Inflammatory macrophage (primary cell): ENCODE data around the gene ABCC9.

Experiments used
- DNase-seq, 2 donors: peaks; one replicate each; pipeline ENCODE4 v3.0.0-alpha.2; 2020 to 2022

Gene ABCC9

DNA sequence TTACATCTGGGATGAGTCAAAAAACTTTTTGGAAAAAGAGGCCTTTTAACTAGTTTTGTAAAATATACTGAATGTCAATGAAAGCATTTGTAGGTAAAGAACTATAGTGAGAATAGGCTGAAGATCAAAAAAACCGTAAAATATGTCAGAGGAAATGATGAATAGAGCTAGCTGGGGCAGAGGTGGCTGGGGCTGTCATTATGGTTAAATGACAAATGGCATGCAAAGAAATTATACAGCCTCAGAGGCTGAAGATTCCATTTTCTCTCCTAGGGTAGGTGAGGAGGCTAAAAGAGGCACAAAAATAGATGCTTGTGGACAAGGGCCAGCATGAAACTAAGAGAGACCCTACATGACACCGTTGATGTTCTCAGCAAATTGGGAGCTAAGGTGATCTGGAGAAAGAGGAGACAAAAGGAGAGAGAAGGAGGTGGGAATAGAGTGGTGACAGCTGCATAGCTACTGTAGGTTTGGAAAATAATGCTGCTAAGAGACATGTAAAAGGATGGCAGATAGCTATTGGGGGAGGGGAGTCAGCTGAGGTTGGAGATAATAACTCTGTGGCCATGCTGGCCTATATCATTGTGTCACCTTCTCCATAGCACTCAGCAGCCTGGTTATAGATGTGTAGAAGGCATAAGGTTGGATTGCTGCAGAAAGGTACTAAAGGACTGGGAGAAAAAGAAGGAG lies 63.8 kb downstream of the ABCC9 start:
- DNase-seq: no peak

DNA sequence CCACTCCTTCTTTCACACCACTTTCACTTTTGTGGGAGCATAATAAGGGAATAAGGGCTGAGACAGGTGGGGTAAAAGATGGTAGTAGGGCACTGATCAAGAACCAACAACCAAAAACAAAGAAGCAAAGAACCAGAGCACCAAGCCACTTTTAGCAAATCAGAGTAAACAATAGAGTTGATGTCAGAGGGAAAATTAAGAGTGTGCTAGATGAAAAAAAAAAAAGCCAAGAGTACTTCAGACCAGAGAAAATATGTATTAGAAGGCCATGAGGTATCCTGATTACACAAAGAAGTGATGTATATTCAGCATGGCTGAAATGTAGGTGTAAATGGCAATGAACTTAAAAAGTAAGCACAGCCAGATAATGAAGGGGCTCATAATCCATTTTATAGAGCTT lies 75.4 kb downstream of the ABCC9 start:
- DNase-seq: no peak

DNA sequence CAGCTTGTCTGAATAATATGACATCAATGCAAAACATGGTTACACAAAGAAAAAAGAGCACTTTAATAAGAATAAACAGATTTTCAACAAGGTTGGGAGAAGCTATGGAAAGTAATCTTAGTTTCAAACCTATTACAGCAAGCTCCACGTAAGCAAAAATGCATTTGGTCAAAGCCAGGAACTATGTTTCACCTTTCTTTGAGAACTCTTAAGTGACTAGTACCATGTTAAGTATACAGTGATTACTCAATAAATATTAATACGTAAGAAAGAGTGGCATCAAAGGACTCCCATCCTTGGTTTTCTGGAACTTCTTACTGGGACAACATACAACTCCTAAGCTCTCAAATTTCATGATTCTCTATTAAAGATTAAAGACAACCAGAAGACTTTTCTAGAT lies 80.7 kb downstream of the ABCC9 start:
- no peak for DNase-seq

DNA sequence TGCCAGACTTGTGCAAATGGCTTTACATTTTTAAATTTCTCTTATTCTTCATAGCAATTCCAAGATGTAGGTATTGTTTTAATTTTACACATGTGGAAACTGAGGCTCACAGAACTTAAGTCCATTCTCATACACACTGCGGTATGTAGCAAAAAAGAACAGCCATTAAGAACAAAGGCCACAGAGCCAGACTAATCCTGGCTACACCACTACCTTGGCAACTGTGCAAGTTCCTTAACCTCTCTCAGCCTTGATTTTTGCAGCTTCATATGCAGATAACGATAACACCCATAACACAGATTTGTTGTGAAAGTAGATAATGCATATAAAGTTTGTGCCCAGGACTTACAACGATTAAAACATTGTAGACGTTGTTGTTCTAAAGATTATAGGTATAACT lies 81.1 kb downstream of the ABCC9 start:
- no peak for DNase-seq

DNA sequence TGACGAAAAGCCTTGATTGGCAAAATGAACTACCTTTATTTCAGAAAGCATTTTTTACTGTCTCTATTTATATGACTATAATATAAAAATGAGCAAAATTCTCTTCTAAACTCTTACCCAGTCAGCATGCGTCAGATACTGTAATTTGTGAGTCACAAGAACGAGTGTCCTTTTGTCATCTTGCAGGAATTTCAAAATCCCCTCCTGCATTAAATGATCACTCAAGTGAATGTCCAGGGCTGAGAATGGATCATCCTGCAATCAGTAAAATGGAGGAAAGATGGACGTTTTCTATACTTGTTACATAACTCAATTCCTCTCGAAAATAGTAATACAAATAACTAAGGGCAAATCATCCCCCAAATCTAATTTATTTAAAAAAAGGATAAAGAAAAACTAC lies 89.0 kb downstream of the ABCC9 start:
- no peak for DNase-seq

DNA sequence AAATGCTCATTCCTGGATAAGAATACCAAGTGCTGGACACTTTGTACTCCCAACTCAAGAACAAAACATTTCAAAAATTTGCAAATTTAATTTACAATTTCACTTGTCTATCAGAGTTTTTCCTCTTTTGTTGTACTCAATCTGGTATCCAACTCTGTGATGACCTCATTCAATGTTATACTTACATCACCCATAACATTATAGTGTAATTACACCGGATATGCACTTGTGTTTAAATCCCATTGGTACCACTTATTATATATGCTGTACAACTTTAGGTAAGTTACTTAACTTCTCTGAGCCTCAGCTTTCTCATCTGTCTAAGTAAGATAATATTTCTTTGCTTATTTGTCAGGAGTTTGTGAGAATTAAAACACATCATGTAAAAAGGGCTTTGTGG lies 90.1 kb downstream of the ABCC9 start:
- DNase-seq: no peak

DNA sequence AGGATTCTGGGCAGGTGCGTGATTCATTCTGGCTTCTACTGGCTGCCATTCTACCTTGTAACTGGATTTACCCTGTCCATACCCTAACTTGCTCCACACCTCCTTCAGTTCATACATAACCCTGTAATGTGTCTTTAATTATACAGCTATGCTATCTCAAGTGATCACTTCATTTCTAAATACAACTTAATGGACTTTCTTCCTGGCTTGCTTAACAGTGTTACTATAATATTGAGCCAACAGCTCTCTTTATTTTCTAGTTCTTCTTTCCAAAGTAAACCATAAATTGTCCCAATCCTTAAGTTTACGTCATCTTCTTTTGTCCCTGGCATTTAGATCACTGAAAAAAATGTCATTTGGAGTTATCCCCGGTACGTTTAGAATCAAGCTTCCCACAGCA lies 90.8 kb downstream of the ABCC9 start:
- no peak for DNase-seq

DNA sequence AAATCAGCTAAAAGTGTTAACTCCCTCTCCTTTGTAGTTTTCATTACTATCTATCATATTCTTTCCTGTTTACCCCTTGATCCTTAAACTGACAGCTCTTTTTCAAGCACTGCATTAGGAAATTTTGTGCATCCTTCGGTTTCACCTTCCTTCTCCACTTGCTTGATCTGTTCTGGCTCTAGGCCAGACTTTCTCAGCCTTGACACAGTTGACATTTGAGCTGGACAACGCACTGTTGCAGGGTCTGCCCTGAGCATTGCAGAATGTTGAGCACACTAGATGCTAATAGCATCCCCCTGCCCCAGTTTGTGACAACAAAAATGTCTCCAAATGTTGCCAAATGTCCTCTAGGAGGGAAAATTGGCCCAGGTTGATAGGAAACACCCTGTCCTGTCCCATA lies 91.3 kb downstream of the ABCC9 start:
- no peak for DNase-seq

DNA sequence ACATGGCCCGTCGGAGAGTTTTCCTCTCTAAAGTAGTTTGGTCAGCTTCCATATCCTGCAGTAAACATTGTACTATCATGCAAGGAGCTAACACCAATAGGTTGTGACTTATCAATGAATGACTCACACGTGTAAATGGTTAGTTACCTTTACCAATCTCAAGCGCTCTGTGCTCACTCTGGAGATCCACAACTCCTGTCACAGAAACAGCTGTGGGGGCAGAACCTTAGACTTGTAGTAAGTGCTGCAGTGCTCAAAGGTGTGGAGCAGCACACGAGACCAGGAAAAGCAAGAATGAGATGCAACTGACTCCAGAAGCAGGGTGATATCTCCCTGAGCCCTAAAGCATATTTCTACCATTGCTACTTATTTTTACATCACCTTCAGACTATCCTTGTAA lies 93.0 kb downstream of the ABCC9 start:
- no peak for DNase-seq

DNA sequence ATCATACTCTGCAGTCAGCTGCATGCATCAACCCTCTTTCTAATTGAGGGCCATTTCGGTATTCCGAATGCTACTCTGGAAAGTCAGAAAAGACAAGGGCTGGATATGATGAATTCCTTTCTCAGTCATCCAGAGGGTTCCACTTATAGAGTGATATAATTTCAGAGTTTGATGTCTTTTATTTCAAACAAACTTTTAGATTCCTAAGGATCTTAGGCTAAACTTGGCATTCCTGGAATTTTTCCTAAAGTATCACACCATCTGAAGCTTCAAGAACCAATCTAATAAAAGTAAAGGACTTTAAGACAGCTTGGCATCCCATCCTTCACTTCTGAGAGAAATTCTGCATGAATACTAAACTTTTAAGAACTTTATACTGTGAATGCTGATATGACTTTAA lies 97.4 kb downstream of the ABCC9 start:
- no peak for DNase-seq

DNA sequence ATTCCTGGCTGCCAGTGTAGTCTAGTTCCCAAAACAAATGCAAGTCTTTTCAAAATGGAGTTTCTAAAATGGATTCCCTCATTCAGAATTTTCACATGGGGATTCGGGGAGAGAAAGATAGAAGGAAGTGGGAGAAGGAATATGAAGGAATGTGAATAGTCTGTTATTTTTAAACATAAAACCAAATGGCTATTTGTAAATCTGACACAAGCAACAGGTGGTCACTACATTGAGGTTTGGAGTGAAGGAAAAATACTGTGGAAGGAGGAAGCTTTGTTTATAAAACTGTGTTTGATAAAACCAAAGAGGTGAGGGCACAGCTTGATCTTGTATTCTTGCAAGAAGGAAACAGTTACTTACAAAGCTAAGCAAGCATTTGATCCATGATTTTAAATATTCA lies 101.5 kb downstream of the ABCC9 start:
- no peak for DNase-seq

DNA sequence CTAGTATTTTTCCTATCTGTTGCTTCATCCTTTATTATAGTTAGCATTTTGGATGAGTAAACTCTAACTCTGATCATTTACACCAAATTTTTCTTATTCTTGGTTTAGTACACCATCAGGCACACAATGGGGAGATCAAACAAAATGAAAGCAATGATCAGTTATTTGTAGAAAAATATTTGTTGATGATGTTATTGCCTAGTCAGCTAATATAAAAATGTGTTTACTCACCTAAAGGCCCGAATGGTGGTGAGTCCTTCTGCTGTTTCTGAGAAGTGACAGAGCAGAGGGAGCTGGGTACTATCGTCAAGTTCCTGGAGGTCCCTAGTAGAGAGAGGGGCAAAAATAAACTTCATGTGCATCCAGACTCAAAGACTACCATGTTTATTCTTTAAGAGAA lies 103.4 kb downstream of the ABCC9 start:
- DNase-seq: no peak

DNA sequence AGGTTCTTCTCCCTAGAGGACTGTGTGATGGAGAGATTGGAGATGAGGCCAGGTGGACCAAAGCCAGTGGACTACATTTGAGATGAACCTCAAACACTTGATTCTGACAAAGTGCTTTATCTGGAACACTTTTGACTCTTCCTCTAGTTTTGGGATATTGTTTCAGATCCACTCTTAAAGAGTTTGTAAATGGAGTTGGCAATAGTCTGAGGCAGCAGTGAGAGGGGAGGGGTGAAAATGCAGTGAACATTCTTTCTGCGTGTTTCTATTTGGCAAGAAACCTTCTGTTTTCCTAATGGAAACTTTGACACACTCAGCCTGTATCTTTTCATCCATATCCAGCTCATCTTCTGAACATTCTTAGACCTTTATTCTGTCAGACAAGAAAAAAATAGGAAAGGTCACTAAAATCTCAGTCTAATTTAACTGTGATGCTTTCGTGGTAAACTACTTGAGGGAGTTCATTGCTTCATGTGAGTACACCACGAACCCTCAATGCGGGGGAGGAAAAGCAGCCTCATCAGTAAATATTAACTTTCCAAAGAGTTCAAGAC lies 109.4 kb downstream of the ABCC9 start:
- DNase-seq: no peak

DNA sequence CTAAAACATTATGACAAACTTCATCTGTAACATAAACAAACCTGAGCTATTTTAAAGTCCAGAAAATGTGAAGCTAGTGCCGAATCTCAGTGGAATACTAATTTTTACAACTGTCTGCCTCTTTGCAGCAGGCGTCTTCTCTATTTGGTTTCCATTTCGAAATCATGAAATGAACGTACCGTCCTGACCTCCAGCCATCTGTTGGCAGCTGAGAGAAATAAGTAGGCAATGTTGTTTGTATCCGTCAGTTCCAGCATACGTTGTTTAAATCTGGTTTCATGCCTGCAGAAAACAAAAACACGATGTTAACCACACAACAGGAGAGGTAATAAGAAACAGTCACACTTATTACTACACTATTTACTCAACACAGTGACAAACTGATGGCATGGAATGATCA lies 112.4 kb downstream of the ABCC9 start:
- DNase-seq: no peak

DNA sequence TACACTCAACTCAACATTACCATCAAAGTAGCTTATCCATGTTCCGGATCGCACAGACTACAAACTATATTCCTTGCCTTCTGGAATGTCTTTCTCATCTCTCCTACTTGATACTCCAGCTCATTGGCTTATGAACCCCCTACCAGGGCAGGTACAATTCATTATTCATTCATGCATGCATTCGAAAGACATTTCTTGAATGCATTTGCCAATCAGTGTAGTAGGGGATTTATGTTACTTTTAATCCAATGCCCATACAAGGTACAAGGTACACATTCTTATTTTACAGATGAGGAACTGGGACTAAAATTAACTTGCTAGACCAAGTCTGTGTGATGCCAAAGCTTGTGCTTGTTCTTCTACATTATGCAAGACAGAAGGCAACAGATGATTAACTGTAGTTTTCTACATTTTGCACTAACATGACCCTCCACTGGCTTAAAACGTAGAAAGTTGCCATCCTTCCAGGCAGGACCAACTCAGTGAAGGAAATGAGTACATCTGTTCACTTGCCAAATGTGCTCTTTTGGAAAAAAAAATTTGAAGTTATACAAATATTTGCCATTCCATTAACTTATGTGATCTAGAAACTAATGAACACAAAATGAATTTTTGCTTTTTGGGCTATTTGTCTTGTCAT lies 113.0 kb downstream of the ABCC9 start:
- DNase-seq: no peak

DNA sequence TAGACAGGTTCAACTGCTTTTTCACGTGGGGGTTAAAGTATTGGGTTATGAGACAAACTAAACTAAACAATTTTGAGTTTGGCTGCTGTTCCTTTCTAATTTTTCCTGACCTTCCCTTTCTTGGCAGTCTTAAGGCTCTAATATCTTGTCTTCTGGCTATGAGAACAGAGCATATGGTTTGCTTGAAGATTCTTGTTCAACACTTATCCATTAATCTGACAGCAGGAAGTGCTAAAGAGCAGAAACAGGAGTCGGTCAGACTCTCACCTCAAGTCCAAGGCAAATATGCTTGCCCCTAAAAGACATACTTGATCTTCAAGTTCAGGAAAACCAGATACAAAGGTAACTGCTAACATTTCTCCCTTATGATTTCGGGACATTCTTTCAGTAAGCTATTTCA lies 114.1 kb downstream of the ABCC9 start:
- no peak for DNase-seq

DNA sequence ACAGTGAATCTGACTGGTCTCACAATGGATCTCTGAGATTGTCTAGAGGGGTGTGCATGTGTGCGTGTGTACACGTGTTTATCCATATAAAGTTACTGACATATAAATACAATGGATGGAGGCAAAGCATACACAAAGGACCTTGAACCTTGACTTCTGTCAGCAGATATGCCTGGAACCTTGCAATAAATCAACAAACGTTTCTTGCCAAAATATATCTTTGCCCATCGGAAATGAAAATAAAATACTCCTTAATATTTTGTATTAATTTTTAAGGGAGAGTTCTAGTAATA lies 114.7 kb downstream of the ABCC9 start:
- no peak for DNase-seq

DNA sequence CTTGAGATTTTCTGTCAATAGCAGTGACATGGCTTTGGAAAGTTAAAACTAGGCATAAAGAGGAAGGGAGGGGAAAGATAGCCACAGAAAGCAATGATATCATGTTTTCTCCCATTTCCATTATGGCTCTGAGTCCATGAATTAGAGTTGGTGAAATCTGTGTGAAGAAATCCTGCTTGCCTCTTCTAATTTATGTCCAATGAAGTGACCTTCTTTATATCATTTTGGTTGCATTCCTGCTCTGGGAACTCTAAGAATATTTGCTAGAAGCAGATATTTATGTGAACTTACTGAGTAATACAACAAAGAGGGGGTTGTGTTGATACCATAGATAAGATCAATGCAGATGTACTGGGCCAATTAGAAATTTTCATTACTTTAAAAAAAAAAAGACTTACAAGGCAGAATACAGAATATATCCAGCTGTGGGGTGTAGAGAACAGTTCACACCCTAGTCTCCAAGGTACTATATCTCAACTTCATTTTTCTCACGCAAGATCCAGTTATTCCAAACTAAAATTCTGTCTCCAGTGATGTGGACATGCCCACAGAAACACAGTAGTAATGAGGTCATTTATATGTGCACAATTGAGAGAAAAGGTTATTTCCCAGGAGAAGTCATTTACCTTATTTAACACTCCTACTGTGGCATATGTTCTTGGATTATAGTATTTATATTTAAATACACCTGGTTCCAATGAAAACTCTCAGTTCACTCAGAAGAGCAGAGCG lies 115.2 kb downstream of the ABCC9 start:
- DNase-seq: no peak

DNA sequence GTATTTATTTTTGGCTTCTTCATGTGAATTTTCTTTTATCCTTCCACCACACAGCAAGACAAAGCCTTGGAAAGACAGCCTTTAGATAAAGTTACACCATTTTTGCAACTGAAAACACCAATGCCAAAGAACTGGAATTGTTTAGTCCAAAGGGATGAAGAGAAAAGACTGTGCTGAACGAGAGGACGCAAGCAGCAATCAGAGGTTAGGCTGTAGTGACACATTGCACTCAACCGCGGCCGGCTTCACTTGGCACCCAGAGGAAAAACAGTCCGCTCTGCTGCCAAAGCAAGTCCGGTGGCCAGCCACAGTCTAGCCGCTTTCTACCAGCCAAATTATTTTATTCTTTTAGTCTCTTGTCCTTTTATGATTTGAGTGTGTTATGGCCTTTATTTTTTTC lies 117.6 kb downstream of the ABCC9 start:
- no peak for DNase-seq

DNA sequence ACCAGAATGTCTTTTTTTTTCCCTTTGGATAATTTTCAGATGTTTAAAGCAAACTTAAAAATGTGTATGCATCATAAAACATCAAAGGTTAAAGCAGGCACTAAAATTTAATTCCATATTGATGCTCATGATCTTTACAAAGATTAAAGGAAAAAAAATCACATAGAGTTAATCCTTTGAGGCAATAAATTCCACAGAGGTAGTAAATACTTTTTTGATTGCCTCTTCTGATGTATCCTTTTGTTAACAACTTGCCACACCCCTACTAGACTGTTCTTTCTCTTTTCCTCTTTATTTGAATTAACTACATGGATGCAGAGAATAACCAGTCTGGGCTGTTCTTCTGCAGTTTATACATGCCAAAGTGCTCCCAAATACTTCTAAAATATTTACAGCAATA lies 121.5 kb downstream of the ABCC9 start:
- DNase-seq: no peak

DNA sequence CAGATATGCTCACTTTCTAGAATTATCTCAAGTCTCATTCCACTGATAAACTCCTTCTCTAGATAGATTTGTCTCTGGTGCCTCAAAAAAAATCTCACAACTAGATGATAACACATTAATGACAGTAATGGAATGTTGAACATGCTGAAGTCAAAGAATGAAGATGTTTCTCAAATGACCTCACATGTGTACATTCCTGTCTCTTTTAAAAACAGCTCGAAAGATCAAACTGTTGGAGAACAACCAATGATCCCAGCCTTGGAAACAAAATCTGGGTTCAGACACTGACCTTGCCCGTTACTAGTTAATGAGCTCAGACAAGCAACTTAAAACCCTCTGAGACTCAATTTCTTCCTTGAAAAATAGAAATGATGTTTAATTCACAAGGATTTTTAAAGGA lies 122.0 kb downstream of the ABCC9 start:
- no peak for DNase-seq

DNA sequence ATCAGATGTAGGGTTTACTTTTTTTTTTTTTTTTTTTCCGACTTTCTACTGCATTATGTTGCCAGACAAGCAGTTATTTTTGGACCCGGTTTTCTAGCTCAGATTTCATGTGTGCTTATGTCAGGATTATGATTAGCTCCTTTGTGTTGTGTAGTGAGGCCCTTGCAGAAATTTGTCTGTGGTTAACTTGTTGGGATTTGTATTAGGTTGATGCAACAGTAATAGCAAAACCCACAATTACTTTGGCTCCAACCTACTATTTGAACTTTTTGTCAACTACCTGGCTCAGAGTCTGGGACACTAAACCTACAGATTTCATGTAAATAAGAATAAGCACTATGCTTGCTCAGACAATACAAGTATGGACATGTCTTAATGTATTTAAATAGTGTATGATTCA lies 122.6 kb downstream of the ABCC9 start:
- DNase-seq: no peak

DNA sequence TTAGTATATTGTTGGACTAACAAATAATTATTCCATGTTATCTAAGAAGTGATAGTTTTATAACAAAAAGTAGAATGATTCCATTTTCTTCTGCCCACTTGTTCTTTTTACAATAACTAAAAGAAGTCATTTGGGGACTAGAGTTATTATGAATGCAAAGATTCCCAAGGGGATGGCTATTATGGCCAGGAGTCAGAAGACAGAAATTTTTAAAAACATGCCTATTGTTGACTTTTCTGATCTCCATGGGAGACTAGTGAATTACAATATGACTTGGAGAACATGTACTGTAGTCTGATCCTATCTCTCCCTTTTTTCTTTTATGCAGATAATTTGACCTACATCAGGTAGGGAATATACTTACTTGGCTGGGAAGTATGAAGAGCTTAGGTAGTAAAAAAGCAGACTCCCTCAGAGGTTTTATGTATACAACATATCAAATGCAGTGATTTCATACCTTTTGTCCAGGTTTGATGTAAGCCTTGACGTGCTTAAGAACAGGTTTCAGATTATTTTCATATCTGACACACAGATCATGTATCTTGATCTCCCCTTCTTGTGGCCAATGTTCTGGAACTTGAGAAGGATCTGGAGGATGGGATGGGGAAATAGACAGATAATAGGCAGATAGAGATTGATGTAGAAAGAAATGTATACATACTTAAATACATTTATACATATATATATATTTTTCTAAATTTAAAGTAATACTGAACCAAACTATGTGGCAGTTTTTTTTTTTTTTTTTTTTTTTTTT lies 125.7 kb downstream of the ABCC9 start:
- DNase-seq: no peak
